Heart left ventricle (tissue), 16 donors: ENCODE data around the gene RNF213. TPM values are rescaled to one million over a fixed set of nuclear protein-coding genes. Genes with fewer than 3 reads are reported as not detected.
A peak's percentile ranks its signal among the peaks of the same experiment; 100 is the strongest.

ENCODE experiments used
- ATAC-seq, 4 donors: fragments of 200-7000 bp; cut with Tn5 transposase; one replicate each; pipeline ENCODE4 v1.9.1; 2020 to 2022; ENCODE audit warnings: moderate library complexity in 4 of 4, mild to moderate bottlenecking in 3 of 4, moderate number of reproducible peaks in 1 of 4
- DNase-seq, 5 donors: peaks; one replicate each; pipeline ENCODE4 v3.0.0-alpha.2; 2020
- H3K27ac ChIP-seq, 12 donors: fragments of 200-600 bp; sonication (generic) in 4 of 12; one replicate each; pipeline versions ENCODE4 v1.5.0 to v1.8.0; 2016 to 2022; ENCODE audit warnings: mild to moderate bottlenecking in 2 of 12
- H3K27me3 ChIP-seq, 9 donors: fragments of 200-600 bp; sonication (generic) in 2 of 9; one replicate each; pipeline versions ENCODE4 v1.5.1 to v1.8.0; 2016 to 2022; ENCODE audit warnings: mild to moderate bottlenecking in 3 of 9
- H3K36me3 ChIP-seq, 9 donors: fragments of 200-600 bp; sonication (generic) in 2 of 9; one replicate each; pipeline versions ENCODE4 v1.5.0 to v1.8.0; 2018 to 2022; ENCODE audit warnings: mild to moderate bottlenecking in 2 of 9
- H3K4me1 ChIP-seq, 12 donors: fragments of 200-600 bp; sonication (generic) in 4 of 12; one replicate each; pipeline versions ENCODE4 v1.5.0 to v1.8.0; 2016 to 2022; ENCODE audit warnings: mild to moderate bottlenecking in 3 of 12
- H3K4me3 ChIP-seq, 12 donors: fragments of 200-600 bp; sonication (generic) in 4 of 12; one replicate each; pipeline versions ENCODE4 v1.5.0 to v1.8.0; 2017 to 2022; ENCODE audit warnings: mild to moderate bottlenecking in 9 of 12, moderate library complexity in 4 of 12
- H3K9me3 ChIP-seq, 12 donors: fragments of 200-600 bp; sonication (generic) in 4 of 12; one replicate each; pipeline versions ENCODE4 v1.5.0 to v1.8.0; 2016 to 2022; ENCODE audit warnings: mild to moderate bottlenecking in 1 of 12
- CTCF ChIP-seq, 12 donors: fragments of 200-600 bp; sonication (generic) in 4 of 12; IDR thresholded peaks; one replicate each; pipeline versions ENCODE4 v1.5.0 to v1.8.0; 2018 to 2022; ENCODE audit warnings: antibody characterized with exemption in 12 of 12, mild to moderate bottlenecking in 5 of 12
- POLR2A ChIP-seq, 2 donors: fragments of 450-650 bp; IDR thresholded peaks; one replicate each; pipeline ENCODE4 v1.6.1; 2017; ENCODE audit warnings: antibody characterized with exemption in 2 of 2, mild to moderate bottlenecking in 2 of 2, moderate library complexity in 2 of 2
- WGBS, 4 donors: extraction: QIAGEN DNeasy Blood & Tissue Kit in 2 of 4; methylation state at CpG; one replicate each; pipeline versions ENCODE4 v1.1.5 to v1.1.7; 2013 to 2018; 5-methylcytosine and 5-hydroxymethylcytosine counted together
- intact Hi-C, 10 donors: fragments of 100-400 bp; cut with DNase I; formaldehyde crosslinking; loops; one replicate each; pipeline versions ENCODE4 v1.11.1 to v1.14.2; 2022
- polyA plus RNA-seq, 2 donors: library from polyadenylated mRNA; stranded (reverse); fragments of 200-250 nt; gene quantifications; one replicate each; pipeline ENCODE4 v1.2.3, GENCODE V29; 2013
- total RNA-seq, 9 donors: library from RNA; depleted of rRNA in 2 of 9; stranded (reverse); fragments of >200 nt in 2 of 9; fragmentation: NEBNext Ultra II Directional in 3 of 9; extraction: Animal tissue kit (Norgen Biotek cat#: 25700) in 3 of 9; gene quantifications; one replicate each; pipeline versions ENCODE4 v1.1.0 to v1.2.4, GENCODE V29; 2016 to 2023
- donor health status: ischemic (EF 13 %, LVEDD 7.1; RV severe dilation, severe dysfunction).
- donor health status: healthy with polysubstance abuse.
- donor health status: DM: no; HTN: yes; CAD: no.
- donor health status: DM: no; HTN: no; CAD: no.
- donor health status: ischemic (EF 25% LVEDD 6.9; RV normal size, moderate dysfunction).
- donor health status: ischemic (EF 25% LVEDD 5.7; RV mildly dilated, moderate dysfunction).
- donor health status: healthy.
- donor health status: DM: yes; HTN: yes; CAD: no.
- donor health status: ischemic (EF 35%, LVEDD 5.7; RV mildly dilated, moderate dysfunction).
- donor health status: nonischemic (EF 11% LVEDD 7.7; RV severe dilation, severe dysfunction).
- donor health status: DM: yes; HTN: yes; CAD: no.
- donor health status: PGD.
- donor health status: ischemic (EF 29% LVEDD 5.4; RV normal size, mild dysfunction).
- donor health status: nonischemic (EF 23%, LVEDD 6.1; RV moderate dilation, normal function).

RNF213 gene
- total and polyA plus RNA-seq, 11 donors, result 23.1 to 167 (median 31.4) TPM

- WGBS, 4 donors, result 88 to 93% (median 92%) methylated on average over 8 to 9 of the region's 9 CpGs
- ATAC-seq (no peak), DNase-seq (no peak)
- H3K4me3 ChIP-seq, result no peak overlapping the region
- H3K36me3 ChIP-seq, result peaks cover 0 to 96% (median 95%) of the 10 kb centered on the region in 9 donors
- no peaks in the 10 kb centered on the region for H3K4me1 ChIP-seq
- intact Hi-C loops, result no loop called here
- no peak overlapping the region for H3K27ac ChIP-seq
- no peaks in the 10 kb centered on the region for H3K9me3 ChIP-seq
- TF ChIP-seq CTCF (IDR thresholded peaks at IDR 0.05) (no peak), POLR2A (IDR thresholded peaks at IDR 0.05) (no peak)
- no peaks in the 10 kb centered on the region for H3K27me3 ChIP-seq
These were observed 93.7 kb downstream of the RNF213 start for GRCh38 chr17:80354336-80354735.

GRCh38 chr17:80356231-80356856, 95.7 kb downstream of the RNF213 start:
- Histone ChIP-seq H3K36me3 (peaks cover 0 to 96% (median 95%) of the 10 kb centered on the region in 9 donors), H3K4me1 (no peaks in the 10 kb centered on the region), H3K9me3 (no peaks in the 10 kb centered on the region), H3K27me3 (no peaks in the 10 kb centered on the region), H3K27ac (no peak overlapping the region), H3K4me3 (no peak overlapping the region)
- intact Hi-C loops, result no loop called here
- DNase-seq (peak in 1 of 5 donors; percentile 12), ATAC-seq (no peak)
- TF ChIP-seq CTCF (IDR thresholded peaks at IDR 0.05) (no peak), POLR2A (IDR thresholded peaks at IDR 0.05) (no peak)
- WGBS, 4 donors, result 94 to 97% (median 95%) methylated on average over 19 to 24 of the region's 24 CpGs

- Histone ChIP-seq H3K27ac (no peak overlapping the region), H3K9me3 (no peaks in the 10 kb centered on the region), H3K4me1 (peaks cover 0 to 8% (median 0%) of the 10 kb centered on the region in 12 donors), H3K4me3 (no peak overlapping the region), H3K36me3 (peaks cover 0 to 96% (median 93%) of the 10 kb centered on the region in 9 donors), H3K27me3 (no peaks in the 10 kb centered on the region)
- ATAC-seq (no peak), DNase-seq (no peak)
- intact Hi-C loops, result no loop called here
- TF ChIP-seq CTCF (IDR thresholded peaks at IDR 0.05) (no peak), POLR2A (IDR thresholded peaks at IDR 0.05) (no peak)
- WGBS, 4 donors, result 94 to 96% (median 95%) methylated on average over 9 of the region's 9 CpGs
These were observed 97.5 kb downstream of the RNF213 start for GRCh38 chr17:80358131-80358530.

GRCh38 chr17:80358861-80359260, 98.2 kb downstream of the RNF213 start:
- Histone ChIP-seq H3K36me3 (peaks cover 0 to 96% (median 93%) of the 10 kb centered on the region in 9 donors), H3K27me3 (no peaks in the 10 kb centered on the region), H3K4me3 (no peak overlapping the region), H3K4me1 (peaks cover 0 to 15% (median 0%) of the 10 kb centered on the region in 12 donors), H3K27ac (no peak overlapping the region), H3K9me3 (no peaks in the 10 kb centered on the region)
- DNase-seq (peak in 1 of 5 donors; percentile 8), ATAC-seq (no peak)
- WGBS, 4 donors, result 88 to 96% (median 93%) methylated on average over 10 to 11 of the region's 11 CpGs
- intact Hi-C loops, result no loop called here
- TF ChIP-seq POLR2A (IDR thresholded peaks at IDR 0.05) (no peak), CTCF (IDR thresholded peaks at IDR 0.05) (no peak)
